ENCODE results near the gene CD81. TPM values are rescaled to one million over a fixed set of nuclear protein-coding genes. Genes with fewer than 3 reads are reported as not detected.

The CD81 gene
- total and polyA plus RNA-seq, 2 experiments from 2014 or later: 67.6 to 434 TPM

DNA sequence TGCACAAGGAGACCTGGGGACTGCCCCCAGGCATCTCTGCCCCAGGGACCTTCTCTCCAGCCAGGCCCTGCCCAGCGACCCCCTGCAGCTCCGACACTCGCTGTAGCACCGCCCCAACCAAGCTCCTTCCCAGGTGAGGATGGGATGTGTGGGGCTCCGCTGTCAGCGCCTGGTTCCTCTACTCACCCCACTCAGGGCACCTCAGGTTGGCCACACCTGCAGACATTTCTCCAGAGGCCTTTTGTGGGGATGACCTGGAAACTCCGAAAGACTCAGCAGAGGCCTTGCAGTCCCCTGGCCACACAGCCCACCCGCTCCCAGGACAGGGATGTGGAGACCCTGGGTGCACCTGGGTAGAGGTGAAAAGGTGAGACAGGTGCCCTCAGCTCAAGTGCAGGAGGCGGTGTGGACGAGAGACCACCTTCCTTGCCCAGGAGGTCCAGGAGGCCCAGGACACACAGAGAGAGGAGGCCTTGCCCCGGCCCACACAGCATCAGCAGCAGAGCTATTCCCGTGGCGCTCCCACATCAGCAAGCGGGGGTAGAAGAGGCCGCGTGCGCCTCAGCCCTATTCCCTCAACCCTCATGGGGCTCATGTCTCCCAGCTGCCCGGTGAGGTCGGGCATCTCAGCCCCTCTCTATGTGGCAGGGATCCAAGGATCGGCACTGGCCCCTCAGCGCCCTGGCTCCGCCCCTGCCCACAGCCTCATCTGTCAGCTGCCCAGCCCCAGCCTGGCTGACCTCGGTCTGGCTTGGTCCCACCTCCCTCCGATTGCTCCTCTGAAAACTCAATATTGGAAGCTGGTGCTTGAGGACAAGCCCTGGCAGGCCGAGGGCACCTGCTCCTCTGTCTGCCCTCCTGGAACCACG, 46.3 kb downstream of the CD81 start:
- Histone ChIP-seq H3K9ac (no peak overlapping the region), H3K27ac (no peak overlapping the region), H3K36me3 (ENCODE audit: low read depth) (no peaks in the 10 kb centered on the region), H3F3A (ENCODE audit: insufficient read depth) (no peaks in the 10 kb centered on the region), H3K4me2 (ENCODE audit: unreplicated experiment) (no peak overlapping the region), H3K9me2 (ENCODE audit: insufficient read depth) (no peaks in the 10 kb centered on the region), H3K9me3 (ENCODE audit: low read depth) (no peaks in the 10 kb centered on the region), H3K27me3 (replicated peaks; ENCODE audit: insufficient read depth) (no peaks in the 10 kb centered on the region), H2AFZ (no peak overlapping the region), H3K4me3 (no peak overlapping the region), H4K20me1 (ENCODE audit: insufficient read depth) (no peaks in the 10 kb centered on the region), H3K4me1 (ENCODE audit: insufficient read depth) (no peaks in the 10 kb centered on the region), H3K79me2 (ENCODE audit: insufficient read depth) (no peaks in the 10 kb centered on the region)
- no peak for DNase-seq
- 57 to 61% methylated on average over 25 of the region's 26 CpGs for whole genome bisulfite sequencing, 2 experiments (ENCODE audit: low coverage in 1 of 2, low lambda C conversion rate in 2 of 2, missing lambda C conversion rate in 2 of 2)
- in situ Hi-C loops (cut with MboI): loop anchor here (5.0 to 10.0 kb wide), 2 partner anchors 129 to 221 kb away; no protein-coding TSS in a partner anchor
- TF ChIP-seq EZH2phosphoT487 (IDR thresholded peaks at IDR 0.05; ENCODE audit: insufficient read depth, low read depth) (no peak), EZH2 (IDR thresholded peaks at IDR 0.05; ENCODE audit: insufficient read depth, poor library complexity, severe bottlenecking) (no peak)

DNA sequence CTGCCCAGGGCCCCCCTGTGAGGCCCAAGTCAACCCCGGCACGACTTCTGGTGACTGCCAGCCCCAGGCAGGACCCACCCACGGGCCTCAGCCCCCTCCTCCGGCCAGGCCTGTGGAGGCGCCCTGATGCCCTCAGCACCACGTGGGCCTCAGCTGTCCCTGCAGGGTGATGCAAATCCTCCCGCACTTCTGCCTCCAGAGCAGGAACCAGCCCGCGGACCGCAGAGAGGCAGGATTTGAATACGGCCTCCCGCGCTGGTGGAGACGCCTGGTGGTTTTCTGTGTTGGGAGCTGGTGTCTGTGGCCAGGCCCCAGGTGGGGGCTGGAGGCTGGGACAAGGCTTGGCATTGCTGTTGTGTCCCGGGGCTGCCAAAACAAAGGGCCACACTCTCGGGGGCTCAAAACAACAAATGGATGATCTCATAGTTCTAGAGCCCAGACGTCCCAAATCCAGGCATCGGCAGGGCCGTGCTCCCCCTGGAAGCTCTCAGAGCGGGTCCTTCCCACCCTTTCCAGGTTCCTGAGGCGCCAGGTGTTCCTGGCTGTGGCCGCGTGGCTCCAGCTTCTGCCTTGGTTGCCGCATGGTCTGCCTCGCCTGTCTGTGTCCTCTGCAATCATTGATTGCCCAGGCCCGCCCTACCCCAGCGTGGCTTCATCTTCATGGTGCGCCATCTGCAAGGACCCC, 47.8 kb downstream of the CD81 start:
- in situ Hi-C loops (cut with MboI): loop anchor here (5.0 to 10.0 kb wide), 2 partner anchors 130 to 223 kb away; no protein-coding TSS in a partner anchor
- Histone ChIP-seq H3K4me1 (ENCODE audit: insufficient read depth) (no peaks in the 10 kb centered on the region), H3K36me3 (ENCODE audit: low read depth) (no peaks in the 10 kb centered on the region), H3K27ac (no peak overlapping the region), H3K9ac (no peak overlapping the region), H3K9me2 (ENCODE audit: insufficient read depth) (no peaks in the 10 kb centered on the region), H2AFZ (no peak overlapping the region), H3K79me2 (ENCODE audit: insufficient read depth) (no peaks in the 10 kb centered on the region), H3K27me3 (replicated peaks; ENCODE audit: insufficient read depth) (no peaks in the 10 kb centered on the region), H3K9me3 (ENCODE audit: low read depth) (no peaks in the 10 kb centered on the region), H3K4me2 (ENCODE audit: unreplicated experiment) (no peak overlapping the region), H3F3A (ENCODE audit: insufficient read depth) (no peaks in the 10 kb centered on the region), H3K4me3 (no peak overlapping the region), H4K20me1 (ENCODE audit: insufficient read depth) (no peaks in the 10 kb centered on the region)
- no peak for TF ChIP-seq EZH2 (IDR thresholded peaks at IDR 0.05; ENCODE audit: insufficient read depth, poor library complexity, severe bottlenecking)
- no peak for TF ChIP-seq EZH2phosphoT487 (IDR thresholded peaks at IDR 0.05; ENCODE audit: insufficient read depth, low read depth)
- no peak for DNase-seq
- 63 to 65% methylated on average over 28 of the region's 28 CpGs for WGBS, 2 experiments (ENCODE audit: low coverage in 1 of 2, low lambda C conversion rate in 2 of 2, missing lambda C conversion rate in 2 of 2)

DNA sequence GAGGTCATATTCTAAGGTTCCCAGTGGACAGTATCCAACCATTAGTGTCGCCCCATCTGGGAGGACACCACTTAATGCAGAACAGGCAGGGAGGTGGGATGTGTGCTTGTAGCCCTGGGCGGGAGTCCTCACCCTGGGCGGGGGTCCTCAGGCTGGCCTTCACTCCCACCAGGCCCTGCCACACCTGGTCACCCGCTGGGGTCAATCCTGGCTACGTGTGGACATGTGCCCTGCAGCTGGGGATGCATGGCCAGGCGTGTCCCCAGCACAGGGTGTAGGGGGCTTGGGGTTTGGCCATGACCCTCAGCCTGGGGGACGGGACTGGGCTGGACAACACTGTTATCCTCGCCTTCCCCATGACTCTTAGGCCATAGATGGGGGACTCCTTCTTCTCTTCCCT, 48.4 kb downstream of the CD81 start:
- H3K4me3 ChIP-seq: no peak overlapping the region
- H3K4me2 ChIP-seq (ENCODE audit: unreplicated experiment): no peak overlapping the region
- H2AFZ ChIP-seq: no peak overlapping the region
- in situ Hi-C loops (cut with MboI): loop anchor here (10.0 kb wide), 1 partner anchor 131 kb away; no protein-coding TSS in a partner anchor
- H3K9ac ChIP-seq: no peak overlapping the region
- H3F3A ChIP-seq (ENCODE audit: insufficient read depth): no peaks in the 10 kb centered on the region
- H3K79me2 ChIP-seq (ENCODE audit: insufficient read depth): no peaks in the 10 kb centered on the region
- H3K27me3 ChIP-seq (replicated peaks; ENCODE audit: insufficient read depth): no peaks in the 10 kb centered on the region
- H3K9me2 ChIP-seq (ENCODE audit: insufficient read depth): no peaks in the 10 kb centered on the region
- H3K36me3 ChIP-seq (ENCODE audit: low read depth): no peaks in the 10 kb centered on the region
- WGBS, 2 experiments (ENCODE audit: low coverage in 1 of 2, low lambda C conversion rate in 2 of 2, missing lambda C conversion rate in 2 of 2): 35 to 57% methylated on average over 8 of the region's 8 CpGs
- H4K20me1 ChIP-seq (ENCODE audit: insufficient read depth): no peaks in the 10 kb centered on the region
- TF ChIP-seq EZH2phosphoT487 (IDR thresholded peaks at IDR 0.05; ENCODE audit: insufficient read depth, low read depth): no peak
- TF ChIP-seq EZH2 (IDR thresholded peaks at IDR 0.05; ENCODE audit: insufficient read depth, poor library complexity, severe bottlenecking): no peak
- no peak for DNase-seq
- H3K9me3 ChIP-seq (ENCODE audit: low read depth): no peaks in the 10 kb centered on the region
- no peaks in the 10 kb centered on the region for H3K4me1 ChIP-seq (ENCODE audit: insufficient read depth)
- no peak overlapping the region for H3K27ac ChIP-seq

DNA sequence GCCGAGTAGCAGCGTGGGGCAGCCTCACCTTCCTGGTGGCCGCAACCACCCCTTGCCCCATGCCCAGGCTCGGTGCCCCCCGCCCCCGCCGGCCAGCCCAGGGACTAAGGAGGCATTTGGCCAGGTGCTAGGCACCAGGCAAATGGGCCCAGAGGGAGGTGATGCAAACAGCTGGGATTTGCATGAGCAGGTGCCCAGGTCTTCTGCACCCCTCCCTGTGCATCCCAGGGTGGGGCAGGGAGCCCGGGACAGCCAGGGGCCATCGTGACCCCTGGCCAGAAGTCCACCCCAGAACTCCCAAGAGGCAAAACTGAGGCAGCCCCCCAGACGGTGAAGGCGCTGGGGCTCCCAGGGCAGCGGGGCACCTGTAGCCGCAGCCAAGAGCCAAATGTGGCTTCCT, 49.1 kb downstream of the CD81 start:
- no peak overlapping the region for H3K4me2 ChIP-seq (ENCODE audit: unreplicated experiment)
- no peak overlapping the region for H3K9ac ChIP-seq
- no peaks in the 10 kb centered on the region for H3K9me3 ChIP-seq (ENCODE audit: low read depth)
- no peak overlapping the region for H2AFZ ChIP-seq
- H3F3A ChIP-seq (ENCODE audit: insufficient read depth): no peaks in the 10 kb centered on the region
- no peak overlapping the region for H3K27ac ChIP-seq
- 60 to 76% methylated on average over 6 to 13 of the region's 13 CpGs for WGBS, 2 experiments (ENCODE audit: low coverage in 1 of 2, low lambda C conversion rate in 2 of 2, missing lambda C conversion rate in 2 of 2)
- H3K4me3 ChIP-seq: no peak overlapping the region
- in situ Hi-C loops (cut with MboI): loop anchor here (10.0 kb wide), 1 partner anchor 131 kb away; no protein-coding TSS in a partner anchor
- TF ChIP-seq EZH2phosphoT487 (IDR thresholded peaks at IDR 0.05; ENCODE audit: insufficient read depth, low read depth): no peak
- no peaks in the 10 kb centered on the region for H3K27me3 ChIP-seq (replicated peaks; ENCODE audit: insufficient read depth)
- no peaks in the 10 kb centered on the region for H3K4me1 ChIP-seq (ENCODE audit: insufficient read depth)
- H4K20me1 ChIP-seq (ENCODE audit: insufficient read depth): no peaks in the 10 kb centered on the region
- no peaks in the 10 kb centered on the region for H3K9me2 ChIP-seq (ENCODE audit: insufficient read depth)
- no peak for DNase-seq
- H3K79me2 ChIP-seq (ENCODE audit: insufficient read depth): no peaks in the 10 kb centered on the region
- no peaks in the 10 kb centered on the region for H3K36me3 ChIP-seq (ENCODE audit: low read depth)
